ENCODE results near the gene CCDC92B.
"Not testable (repeated sequence)": the region's sequence is repeated elsewhere in the genome, so short reads cannot be mapped to it uniquely, and the experiment has no call there.

CCDC92B gene

DNA sequence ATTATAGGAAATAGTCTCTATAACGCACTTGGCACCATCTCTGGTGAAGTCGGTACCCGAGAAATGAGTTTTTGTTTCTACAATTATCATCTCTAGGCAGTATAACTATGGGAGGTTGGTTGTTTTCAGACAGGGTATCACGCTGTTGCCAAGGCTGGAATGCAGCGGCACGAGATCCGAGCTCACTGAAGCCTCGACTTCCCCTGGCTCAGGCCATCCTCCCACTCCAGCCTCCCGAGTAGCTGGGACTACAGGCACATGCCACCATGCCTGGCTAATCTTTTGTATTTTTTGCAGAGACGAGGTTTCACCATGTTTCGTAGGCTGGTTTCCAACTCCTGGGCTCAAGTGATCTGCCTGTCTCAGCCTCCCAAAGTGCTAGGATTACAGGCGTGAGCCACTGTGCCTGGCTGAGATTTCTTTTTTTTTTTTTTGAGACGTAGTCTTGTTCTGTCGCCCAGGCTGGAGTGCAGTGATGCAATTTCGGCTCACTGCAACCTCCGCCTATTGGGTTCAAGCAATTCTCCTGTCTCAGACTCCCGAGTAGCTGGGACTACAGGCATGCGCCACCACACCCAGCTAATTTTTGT, 50.1 kb downstream of the CCDC92B start:
- H3K9me3 Mint-ChIP-seq, H3K4me3 Mint-ChIP-seq, H3K4me1 Mint-ChIP-seq, H3K27me3 Mint-ChIP-seq, H3K27ac Mint-ChIP-seq, CTCF ChIA-PET, H3K36me3 Mint-ChIP-seq: not testable (repeated sequence)
- DNase-seq = peak; percentile 1

DNA sequence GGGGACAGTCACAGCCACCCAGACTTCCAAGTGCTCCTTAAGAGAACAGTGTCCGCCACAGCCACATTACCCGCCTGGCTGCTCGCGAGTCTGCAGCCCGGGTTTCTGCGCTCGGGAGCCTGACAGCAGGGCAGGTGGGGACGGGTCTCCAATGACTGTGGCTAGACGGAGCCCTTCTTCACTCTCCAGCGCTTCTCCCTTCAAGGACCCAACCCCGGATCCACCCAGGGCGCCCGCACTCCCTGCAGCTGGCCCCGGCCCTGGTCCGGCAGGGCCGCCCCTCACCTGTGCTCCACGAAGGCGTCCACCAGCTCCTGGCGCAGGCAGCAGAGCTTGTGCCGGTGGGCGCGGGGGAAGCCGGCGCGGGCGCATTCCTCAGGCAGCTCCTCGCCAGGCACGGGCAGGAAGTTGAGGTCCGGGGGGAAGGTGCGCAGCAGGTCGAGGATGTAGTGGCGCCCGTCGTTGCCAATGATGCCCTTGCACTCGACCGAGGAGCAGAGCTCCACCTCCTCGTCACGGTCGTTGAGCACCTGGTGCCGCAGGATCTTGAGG, 51.8 kb downstream of the CCDC92B start:
- DNase-seq = peak; percentile 5
- CTCF ChIA-PET = interaction anchor here (1.6 kb wide), 1 partner anchor 10 kb away, joined by 5 read pairs; no protein-coding TSS in a partner anchor
- H3K4me1 Mint-ChIP-seq = no peaks in the 10 kb centered on the region
- H3K27ac Mint-ChIP-seq = no peak overlapping the region
- peaks cover 8% of the 10 kb centered on the region for H3K36me3 Mint-ChIP-seq
- no peak overlapping the region for H3K4me3 Mint-ChIP-seq
- no peaks in the 10 kb centered on the region for H3K9me3 Mint-ChIP-seq
- no peaks in the 10 kb centered on the region for H3K27me3 Mint-ChIP-seq

DNA sequence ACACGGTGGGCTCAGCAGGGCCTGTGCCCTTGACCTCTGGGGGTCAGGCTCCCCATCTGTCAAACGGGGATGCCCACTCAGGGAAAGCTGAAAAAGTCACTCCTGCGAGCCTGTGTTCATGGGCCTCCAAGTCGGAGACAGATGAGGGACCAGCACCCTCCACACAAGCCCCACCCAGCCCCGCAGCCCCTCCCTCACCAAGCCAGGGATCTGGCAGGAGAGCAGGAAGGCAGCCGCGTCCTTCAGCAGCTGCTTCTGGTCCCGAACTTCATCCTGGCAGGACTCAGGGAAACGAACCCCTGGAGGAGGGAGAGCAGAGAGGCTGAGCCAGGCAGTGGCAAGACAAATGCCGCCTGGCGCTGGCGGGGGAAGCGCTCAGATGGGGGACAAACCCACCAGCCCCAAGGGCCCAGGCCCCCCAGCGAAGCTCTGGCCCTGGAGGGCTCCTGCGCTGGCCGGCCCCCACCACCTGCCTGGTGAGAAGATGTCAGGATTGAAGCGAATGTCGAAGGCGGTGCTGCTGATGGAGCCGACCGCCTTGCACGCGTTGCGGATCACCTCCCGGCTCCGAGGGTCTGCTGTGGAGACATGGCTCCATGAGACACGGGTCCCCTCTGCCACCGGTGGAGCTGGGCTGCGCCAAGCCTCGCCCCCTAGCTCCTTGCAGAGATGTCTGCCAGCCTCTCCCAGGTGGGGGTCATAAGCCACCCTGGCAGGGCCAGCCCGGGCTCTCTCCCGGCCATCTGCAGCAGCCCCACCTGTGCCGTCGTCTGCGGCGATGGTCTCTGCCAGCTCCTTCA, 53.3 kb downstream of the CCDC92B start:
- Mint-ChIP-seq H3K4me1 (no peaks in the 10 kb centered on the region), H3K4me3 (no peak overlapping the region), H3K27ac (no peak overlapping the region), H3K9me3 (no peaks in the 10 kb centered on the region), H3K36me3 (peaks cover 9% of the 10 kb centered on the region), H3K27me3 (no peaks in the 10 kb centered on the region)
- DNase-seq = no peak
- CTCF ChIA-PET = interaction anchor here (1.6 kb wide), 1 partner anchor 12 kb away, joined by 5 read pairs; no protein-coding TSS in a partner anchor

DNA sequence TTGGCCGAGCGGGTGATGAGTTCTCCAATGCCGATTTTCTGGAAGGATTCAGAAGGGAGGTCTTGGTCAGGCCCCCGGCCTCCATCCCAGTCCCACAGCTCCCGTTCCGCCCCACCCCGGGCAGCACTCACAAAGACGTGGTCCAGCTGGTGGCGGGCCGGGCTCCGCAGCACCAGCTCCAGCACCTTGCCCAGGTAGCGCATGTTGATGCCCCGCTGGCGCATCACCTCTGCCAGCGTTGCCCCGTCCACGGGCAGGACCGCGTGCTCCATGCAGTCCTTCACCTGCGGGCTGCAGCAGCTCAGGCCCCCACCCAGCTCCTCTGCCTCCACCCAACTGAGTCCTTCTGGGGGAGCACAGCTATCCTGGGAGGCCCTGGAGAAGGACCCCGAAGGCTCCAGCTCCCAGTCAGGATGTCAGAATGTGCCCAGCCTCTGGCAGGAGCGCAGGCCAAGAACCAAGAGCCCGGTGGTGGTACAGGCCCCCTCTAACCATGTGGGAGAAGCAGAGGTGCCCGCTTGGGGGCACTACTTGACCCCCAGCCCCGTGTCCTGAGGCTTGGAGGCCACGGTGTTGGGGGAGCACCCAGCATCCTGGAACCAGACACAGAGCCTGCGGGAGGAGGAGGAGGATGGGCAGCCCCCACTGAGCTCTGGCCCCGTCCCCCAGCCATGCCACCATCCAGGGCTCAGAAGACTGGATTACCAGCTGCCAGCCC, 54.0 kb downstream of the CCDC92B start:
- H3K36me3 Mint-ChIP-seq = peaks cover 9% of the 10 kb centered on the region
- H3K4me1 Mint-ChIP-seq = no peaks in the 10 kb centered on the region
- H3K9me3 Mint-ChIP-seq = no peaks in the 10 kb centered on the region
- no peak overlapping the region for H3K4me3 Mint-ChIP-seq
- no peak overlapping the region for H3K27ac Mint-ChIP-seq
- DNase-seq = no peak
- H3K27me3 Mint-ChIP-seq = no peaks in the 10 kb centered on the region
- CTCF ChIA-PET = no interaction called here

DNA sequence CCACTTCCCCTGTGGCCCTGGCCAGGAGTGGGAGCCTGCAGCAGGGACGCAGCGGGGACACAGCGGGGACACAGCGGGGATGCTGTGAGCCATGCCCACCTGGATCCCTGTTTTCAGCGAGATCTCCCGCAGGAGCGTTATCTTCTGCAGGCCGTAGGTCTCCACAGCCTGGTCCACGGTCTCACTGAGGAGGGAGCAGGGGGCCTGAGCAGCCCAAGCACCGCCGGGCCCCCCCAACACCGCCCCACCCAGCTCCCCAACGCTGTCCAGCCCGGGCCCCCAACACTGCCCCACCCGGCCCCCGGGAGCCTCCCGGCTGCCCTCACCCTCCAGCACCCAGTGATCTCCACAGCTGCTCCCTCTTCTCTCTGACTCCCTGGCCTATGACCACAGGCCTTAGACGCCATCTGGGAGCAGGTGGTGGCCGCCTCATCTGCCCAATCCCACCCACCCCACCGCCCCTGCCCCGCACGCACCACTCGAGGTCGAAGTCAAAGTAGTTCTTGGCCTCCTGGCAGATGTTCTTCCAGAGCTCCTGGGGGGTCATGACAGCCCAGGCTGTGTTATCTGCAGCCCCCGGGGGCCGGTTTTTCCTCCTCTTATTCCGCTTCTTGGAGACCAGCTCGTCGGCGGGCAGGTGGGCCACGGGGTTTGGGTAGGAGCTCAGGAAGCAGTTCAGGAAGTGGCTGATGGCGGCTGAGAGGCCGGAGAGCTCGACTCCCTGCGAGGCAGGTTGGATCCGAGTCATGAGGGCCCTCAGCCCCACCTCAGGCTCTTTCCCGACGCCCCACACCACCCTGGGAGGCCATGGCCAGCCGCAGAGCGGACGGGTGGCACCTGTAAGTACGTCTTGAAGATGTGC, 54.8 kb downstream of the CCDC92B start:
- peaks cover 5% of the 10 kb centered on the region for H3K36me3 Mint-ChIP-seq
- CTCF ChIA-PET = no interaction called here
- no peaks in the 10 kb centered on the region for H3K9me3 Mint-ChIP-seq
- no peaks in the 10 kb centered on the region for H3K27me3 Mint-ChIP-seq
- H3K4me3 Mint-ChIP-seq = no peak overlapping the region
- no peak overlapping the region for H3K27ac Mint-ChIP-seq
- no peaks in the 10 kb centered on the region for H3K4me1 Mint-ChIP-seq
- no peak for DNase-seq

DNA sequence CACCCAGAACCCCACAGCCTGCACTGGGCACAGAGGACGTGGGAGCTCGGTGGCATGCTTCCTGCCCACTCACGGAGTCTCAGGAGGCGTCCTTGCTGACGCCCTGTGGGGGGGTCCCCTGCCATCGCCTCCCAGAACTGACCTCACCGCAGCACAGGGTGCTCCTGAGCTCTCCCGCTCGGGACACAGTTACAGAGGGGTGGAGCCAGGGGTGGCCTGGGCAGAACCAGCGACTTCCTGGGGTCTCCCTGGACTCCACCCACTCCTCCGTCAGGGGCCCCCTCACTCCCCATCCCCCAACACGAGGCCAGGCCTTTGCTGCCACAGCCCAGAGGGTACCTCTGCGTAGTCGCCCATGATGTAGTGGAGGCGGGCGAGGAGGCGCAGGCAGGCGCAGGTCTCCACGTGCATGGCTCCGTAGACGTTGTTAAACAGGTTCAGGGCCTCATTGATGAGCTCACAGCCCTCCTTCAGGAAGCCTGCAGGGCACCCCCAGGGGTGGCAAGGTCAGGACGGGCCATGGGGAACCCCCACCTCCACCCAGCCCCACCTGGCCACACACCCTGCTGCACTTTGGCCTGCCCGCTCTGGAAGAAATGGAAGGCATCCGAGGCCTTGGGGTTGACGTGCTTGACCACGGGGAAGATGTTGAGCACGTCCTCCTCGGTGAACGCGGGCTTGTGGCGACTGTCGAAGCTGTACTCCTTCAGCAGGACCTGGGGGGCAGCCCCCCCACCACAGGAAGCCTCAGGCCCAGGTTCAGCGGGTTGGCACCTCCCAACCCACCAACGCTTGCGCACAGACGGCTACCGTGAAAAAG, 55.7 kb downstream of the CCDC92B start:
- H3K4me3 Mint-ChIP-seq = no peak overlapping the region
- peak; percentile 15 for DNase-seq

DNA sequence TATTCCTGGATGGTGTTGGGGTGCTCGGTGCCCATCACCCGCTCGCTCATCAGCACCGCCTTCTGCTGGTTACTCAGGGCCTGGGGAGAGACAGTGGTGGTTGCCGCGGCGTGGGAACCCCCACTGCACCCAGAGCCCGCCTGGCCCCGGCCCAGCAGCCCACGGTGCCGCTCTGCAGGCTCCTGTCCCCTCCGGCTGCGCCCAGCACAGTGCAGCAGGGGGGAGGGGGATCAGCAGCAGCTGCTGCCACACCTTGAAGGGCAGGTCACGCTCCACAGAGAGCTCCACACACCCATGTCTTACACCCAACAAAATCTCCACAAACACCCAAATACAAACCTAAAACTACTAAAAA, 56.7 kb downstream of the CCDC92B start:
- H3K4me1 Mint-ChIP-seq = no peaks in the 10 kb centered on the region
- H3K27ac Mint-ChIP-seq = no peak overlapping the region
- H3K9me3 Mint-ChIP-seq = no peaks in the 10 kb centered on the region
- H3K27me3 Mint-ChIP-seq = no peaks in the 10 kb centered on the region
- H3K4me3 Mint-ChIP-seq = no peak overlapping the region
- CTCF ChIA-PET = no interaction called here
- no peak for DNase-seq
- H3K36me3 Mint-ChIP-seq = peaks cover 5% of the 10 kb centered on the region

More for the DNA sequence above, 55.7 kb downstream of the CCDC92B start:
- H3K27me3 Mint-ChIP-seq = no peaks in the 10 kb centered on the region
- H3K9me3 Mint-ChIP-seq = no peaks in the 10 kb centered on the region
- CTCF ChIA-PET = no interaction called here
- no peaks in the 10 kb centered on the region for H3K4me1 Mint-ChIP-seq
- no peak overlapping the region for H3K27ac Mint-ChIP-seq
- H3K36me3 Mint-ChIP-seq = peaks cover 5% of the 10 kb centered on the region

DNA sequence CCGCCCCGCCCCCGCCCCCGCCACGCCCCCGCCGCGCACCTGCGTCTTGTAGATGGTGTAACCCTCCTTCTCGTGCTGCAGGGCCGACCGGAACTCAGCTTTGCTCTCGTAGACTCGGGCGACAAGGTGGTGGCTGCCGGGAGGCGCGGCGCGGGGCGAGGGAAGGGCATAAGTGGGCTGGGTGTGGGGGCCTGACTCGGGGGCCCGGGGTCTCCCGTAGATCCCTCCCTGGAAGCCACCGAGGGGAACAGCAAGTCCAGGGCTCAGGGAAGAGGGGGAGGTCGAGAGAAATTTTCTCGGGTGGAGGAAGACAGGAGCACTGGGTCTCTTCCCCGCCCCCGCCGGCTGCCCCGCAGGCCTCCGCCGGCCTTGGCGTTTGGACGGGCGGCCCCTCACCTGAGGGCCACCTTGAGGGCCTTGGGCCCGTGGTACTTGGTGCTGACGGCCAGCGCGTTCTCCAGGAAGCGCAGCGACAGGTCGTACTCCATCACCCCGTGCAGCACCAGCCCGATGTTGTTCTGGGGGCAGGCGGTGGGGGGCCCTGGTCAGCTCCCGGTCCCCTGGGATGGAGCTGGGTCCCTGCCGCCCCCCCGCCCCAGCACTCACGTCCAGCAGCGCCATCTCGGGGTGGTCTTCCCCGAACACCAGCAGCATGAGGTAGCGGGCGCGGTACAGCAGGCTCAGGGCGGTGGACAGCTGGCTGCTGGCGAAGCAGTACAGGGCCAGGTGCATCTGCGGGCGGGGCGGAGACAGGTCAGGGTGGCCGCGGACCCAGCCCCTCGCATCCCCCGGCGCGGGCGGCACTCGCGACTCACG, 57.3 kb downstream of the CCDC92B start:
- Mint-ChIP-seq H3K4me3 (no peak overlapping the region), H3K36me3 (peaks cover 5% of the 10 kb centered on the region), H3K9me3 (no peaks in the 10 kb centered on the region), H3K27me3 (no peaks in the 10 kb centered on the region), H3K4me1 (no peaks in the 10 kb centered on the region), H3K27ac (no peak overlapping the region)
- DNase-seq = no peak
- CTCF ChIA-PET = no interaction called here

DNA sequence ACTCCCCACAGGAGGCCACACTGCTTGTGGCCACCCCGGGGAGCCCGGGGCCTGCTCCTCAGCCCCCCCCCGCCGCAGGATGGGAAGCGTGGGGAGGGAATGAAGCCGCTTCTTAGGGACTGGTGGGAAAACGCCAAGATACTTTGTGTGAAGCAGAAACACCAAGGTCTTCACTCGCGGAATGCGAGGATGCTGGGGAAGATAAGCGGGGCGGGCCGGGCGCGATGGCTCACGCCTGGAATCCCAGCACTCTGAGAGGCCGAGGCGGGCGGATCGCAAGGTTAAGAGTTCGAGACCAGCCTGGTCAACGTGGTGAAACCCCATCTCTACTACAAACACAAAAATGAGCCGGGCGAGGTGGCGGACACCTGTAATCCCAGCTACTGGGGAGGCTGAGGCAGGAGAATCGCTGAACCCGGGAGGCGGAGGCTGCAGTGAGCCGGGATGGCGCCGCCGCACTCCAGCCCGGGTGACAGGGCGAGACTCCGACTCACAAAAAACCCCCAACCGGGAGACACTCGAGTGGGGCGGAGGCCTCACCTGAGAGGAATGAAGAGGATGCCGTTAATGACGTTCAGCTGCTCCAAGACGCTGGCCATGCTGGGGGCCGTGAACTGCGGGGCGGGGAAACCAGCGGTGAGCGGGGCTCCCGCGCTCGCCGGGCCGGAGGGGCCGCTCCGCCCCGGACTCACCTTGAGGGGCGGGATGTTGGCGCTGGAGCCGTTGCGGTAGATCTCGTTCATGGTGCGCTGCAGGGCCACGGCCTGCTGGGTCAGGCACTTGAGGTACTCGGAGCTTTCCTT, 58.2 kb downstream of the CCDC92B start:
- H3K27ac Mint-ChIP-seq = no peak overlapping the region
- CTCF ChIA-PET = no interaction called here
- DNase-seq = no peak
- no peaks in the 10 kb centered on the region for H3K27me3 Mint-ChIP-seq
- H3K9me3 Mint-ChIP-seq = no peaks in the 10 kb centered on the region
- no peaks in the 10 kb centered on the region for H3K4me1 Mint-ChIP-seq
- no peak overlapping the region for H3K4me3 Mint-ChIP-seq
- H3K36me3 Mint-ChIP-seq = peaks cover 2% of the 10 kb centered on the region

DNA sequence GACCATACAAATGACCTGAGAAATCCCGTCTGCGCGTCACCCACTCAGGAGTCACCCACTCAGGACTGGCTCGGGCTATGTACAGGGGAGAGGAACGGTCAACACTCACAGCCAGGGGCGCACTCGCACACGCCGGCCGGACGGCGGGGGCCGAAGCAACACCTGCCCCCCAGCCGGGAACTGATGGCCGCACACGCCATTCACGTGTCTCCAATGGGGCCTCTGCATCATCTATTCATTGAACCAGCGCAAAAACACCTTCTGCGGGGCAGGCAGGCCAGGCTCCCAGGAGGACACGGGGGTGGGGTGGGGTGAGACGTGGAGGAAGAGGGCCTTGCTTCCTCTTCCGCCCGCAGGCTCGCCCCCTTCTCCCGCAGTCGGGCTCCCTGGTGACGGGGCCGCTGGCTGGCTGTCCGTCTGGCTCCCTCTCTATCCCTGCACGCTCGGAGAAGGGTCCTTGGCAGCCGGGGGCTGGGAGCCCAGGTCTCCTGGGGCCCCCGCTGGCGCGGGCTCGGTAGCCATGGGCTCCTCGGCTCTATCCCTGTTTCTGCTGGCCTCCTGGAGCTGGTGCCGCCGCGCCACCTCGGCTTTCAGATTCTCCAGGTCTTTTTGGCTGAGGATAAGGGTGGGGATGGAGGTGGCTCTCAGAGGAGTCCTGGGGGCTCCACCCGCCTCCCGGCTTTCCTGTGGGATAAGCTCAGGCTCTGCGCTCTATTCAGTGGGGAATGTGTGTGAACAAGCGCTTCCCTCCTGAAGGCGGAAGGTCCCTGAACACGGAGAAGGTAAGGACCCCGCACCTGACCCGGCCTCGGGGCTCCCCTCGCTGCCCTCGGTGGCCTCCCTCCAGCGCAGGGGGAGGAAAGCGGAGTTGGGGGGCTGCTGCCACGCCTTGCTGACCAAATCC, 59.0 kb downstream of the CCDC92B start:
- H3K4me3 Mint-ChIP-seq = no peak overlapping the region
- no peak for DNase-seq
- no peak overlapping the region for H3K27ac Mint-ChIP-seq
- H3K9me3 Mint-ChIP-seq = no peaks in the 10 kb centered on the region
- H3K36me3 Mint-ChIP-seq = peaks cover 2% of the 10 kb centered on the region
- no peaks in the 10 kb centered on the region for H3K27me3 Mint-ChIP-seq
- H3K4me1 Mint-ChIP-seq = no peaks in the 10 kb centered on the region
- CTCF ChIA-PET = no interaction called here

DNA sequence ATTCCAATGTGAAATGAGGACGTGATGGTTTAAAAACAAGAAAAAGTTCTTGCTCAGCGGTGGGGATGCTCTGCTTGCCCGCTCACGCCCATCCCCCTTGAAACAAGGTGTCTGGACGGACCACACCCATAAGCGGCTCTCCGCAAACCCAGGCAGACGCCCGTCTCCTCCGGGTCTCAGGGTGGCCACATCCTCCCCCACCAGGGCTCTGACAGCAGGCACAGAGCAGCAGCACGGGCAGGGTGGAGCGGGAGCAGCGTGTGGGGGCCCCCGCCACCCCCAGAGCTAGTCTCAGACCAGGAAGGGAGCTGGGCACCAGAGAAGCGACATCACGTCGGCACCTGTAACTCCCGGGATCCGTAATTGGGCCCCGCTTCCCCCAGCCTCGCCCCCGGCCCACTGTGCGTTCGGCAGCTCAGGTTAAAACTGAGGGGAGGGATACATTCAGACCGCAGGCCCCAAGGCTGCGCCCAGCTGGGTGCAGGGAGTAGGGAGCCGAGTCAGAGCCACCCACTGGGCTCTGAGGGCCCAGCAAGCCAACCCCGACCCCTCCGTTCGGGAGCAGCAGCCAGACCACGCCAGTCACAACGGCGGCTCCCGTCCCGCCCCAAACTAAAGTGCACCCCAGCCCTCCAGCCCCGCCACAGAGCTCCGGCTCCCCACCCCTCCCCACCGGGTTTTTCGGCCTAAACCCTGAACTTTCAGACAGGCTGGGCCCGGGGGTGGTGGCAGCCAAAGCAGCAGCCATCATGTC, 59.9 kb downstream of the CCDC92B start:
- H3K27ac Mint-ChIP-seq = no peak overlapping the region
- CTCF ChIA-PET = no interaction called here
- no peak overlapping the region for H3K4me3 Mint-ChIP-seq
- no peaks in the 10 kb centered on the region for H3K27me3 Mint-ChIP-seq
- no peak for DNase-seq
- no peaks in the 10 kb centered on the region for H3K4me1 Mint-ChIP-seq
- H3K36me3 Mint-ChIP-seq = peaks cover 2% of the 10 kb centered on the region
- H3K9me3 Mint-ChIP-seq = no peaks in the 10 kb centered on the region

Measured in activated naive CD4-positive, alpha-beta T cell treated with anti-CD3 and anti-CD28 coated beads, Interleukin-2, amount 10 ng/mL, durations not matched to agents 7 days and 5 days (primary cell).